CD4-positive, alpha-beta T cell treated with Interleukin-10 for 1 hour (primary cell): Measurements from ENCODE around the gene CHCHD6.

Source experiments
- DNase-seq: peaks from one replicate; pipeline ENCODE4 v3.0.0-alpha.2; 2020

CHCHD6 gene

GRCh38 chr3:126998320-126998719, 294.3 kb downstream of the CHCHD6 start:
- no peak for DNase-seq

- no peak for DNase-seq
These were observed 294.7 kb downstream of the CHCHD6 start for GRCh38 chr3:126998728-126999127.

DNA sequence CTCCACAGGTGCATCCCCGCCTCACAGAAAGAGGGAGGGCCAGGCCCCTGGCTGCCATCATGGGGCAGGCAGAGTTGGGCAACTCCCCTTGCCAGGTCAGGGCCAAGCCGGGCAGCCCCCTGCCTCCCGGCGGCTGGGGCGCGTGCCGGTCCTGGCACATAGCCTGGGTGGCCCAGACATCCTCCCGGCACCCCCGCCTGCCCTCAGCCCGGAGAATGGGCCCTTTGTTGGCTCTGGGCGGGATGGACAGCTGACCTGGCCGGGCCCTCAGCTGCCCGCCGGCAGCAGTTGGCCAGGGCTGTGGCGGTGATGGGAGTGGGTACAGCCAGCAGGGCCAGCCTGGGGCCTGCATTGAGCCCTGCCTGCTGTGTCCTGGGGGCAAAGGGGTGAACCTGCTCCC, 295.3 kb downstream of the CHCHD6 start:
- DNase-seq: no peak

- no peak for DNase-seq
These were observed 296.1 kb downstream of the CHCHD6 start for GRCh38 chr3:127000119-127000518.

GRCh38 chr3:127000761-127001160, 296.7 kb downstream of the CHCHD6 start:
- no peak for DNase-seq

GRCh38 chr3:127001486-127002194, 297.6 kb downstream of the CHCHD6 start:
- no peak for DNase-seq

- no peak for DNase-seq
These were observed 298.4 kb downstream of the CHCHD6 start for GRCh38 chr3:127002195-127003174.

DNA sequence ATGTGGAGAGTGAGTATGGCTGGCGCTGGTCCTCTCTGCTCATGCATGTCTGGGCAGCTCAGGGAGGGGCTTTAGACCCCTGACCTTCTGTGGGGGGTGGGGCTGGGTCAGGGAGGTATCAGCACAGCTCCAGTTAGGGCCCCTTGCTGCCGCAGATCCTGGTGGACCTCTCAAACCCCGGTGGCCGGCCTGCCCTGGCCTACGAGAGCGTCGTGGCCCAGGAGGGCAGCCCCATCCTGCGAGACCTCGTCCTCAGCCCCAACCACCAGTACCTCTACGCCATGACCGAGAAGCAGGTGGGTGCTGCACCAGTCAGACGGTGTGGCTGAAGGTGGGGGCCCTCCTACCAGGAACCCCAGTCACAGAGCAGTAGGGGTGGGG, 299.1 kb downstream of the CHCHD6 start:
- no peak for DNase-seq

GRCh38 chr3:127003601-127004280, 299.7 kb downstream of the CHCHD6 start:
- DNase-seq: no peak

DNA sequence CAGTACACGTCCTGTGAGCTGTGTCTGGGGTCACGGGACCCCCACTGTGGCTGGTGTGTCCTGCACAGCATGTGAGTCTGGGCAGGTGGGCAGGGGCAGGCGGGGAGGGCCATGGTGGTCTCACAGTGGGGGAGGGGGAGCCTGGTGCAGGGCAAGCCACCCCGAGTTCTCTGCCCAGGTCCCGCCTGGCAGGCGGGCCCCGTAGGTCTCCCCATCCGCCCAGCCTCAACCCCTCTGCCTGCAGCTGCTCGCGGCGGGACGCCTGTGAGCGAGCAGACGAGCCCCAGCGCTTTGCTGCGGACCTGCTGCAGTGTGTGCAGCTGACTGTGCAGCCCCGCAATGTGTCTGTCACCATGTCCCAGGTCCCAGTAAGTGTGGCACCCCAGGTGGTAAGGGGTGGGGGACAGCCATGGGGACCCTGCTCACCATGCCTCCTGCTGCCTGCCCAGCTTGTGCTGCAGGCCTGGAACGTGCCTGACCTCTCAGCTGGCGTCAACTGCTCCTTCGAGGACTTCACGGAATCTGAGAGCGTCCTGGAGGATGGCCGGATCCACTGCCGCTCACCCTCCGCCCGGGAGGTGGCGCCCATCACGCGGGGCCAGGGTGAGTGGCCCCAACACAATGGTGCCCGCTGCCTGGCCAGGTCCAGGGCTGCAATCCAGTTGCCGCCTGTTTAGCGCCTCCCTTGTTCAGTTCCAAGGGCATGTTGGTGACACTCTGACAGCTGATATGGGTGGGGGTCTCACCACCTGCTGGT, 300.8 kb downstream of the CHCHD6 start:
- no peak for DNase-seq

GRCh38 chr3:127005864-127006500, 301.9 kb downstream of the CHCHD6 start:
- DNase-seq: no peak

GRCh38 chr3:127006781-127007436, 302.9 kb downstream of the CHCHD6 start:
- no peak for DNase-seq

GRCh38 chr3:127008236-127008635, 304.2 kb downstream of the CHCHD6 start:
- DNase-seq: no peak

- DNase-seq: no peak
These were observed 305.5 kb downstream of the CHCHD6 start for GRCh38 chr3:127009531-127009930.
